B cell (primary cell): ENCODE data around the gene CSTF1. TPM values are rescaled to one million over a fixed set of nuclear protein-coding genes. Genes with fewer than 3 reads are reported as not detected.

ENCODE experiments used
- ATAC-seq: fragments of 200-7000 bp; cut with Tn5 transposase; one replicate; pipeline ENCODE4 v1.10.0; 2021; ENCODE audit warnings: low read depth, mild to moderate bottlenecking, moderate number of reproducible peaks, moderate library complexity
- CTCF ChIA-PET: fragments of 350-600 bp; sonication (Branson Sonifier 250); formaldehyde crosslinking; loops from one replicate; lab custom pipeline; 2021; ENCODE audit warnings: antibody characterized with exemption, inconsistent platforms; lab: Charles Lee
- POLR2A ChIA-PET: fragments of 350-600 bp; sonication (Branson Sonifier 250); formaldehyde crosslinking; loops from one replicate; lab custom pipeline; 2021; ENCODE audit warnings: antibody characterized with exemption; lab: Charles Lee
- DNase-seq: peaks from one replicate; pipeline ENCODE4 v3.0.0; 2013
- H2AFZ ChIP-seq: 2 replicates; pipeline ENCODE4 v1.6.1; 2012; ENCODE audit warnings: mild to moderate bottlenecking, low read depth, low read length; ENCODE audit not compliant: insufficient read depth, poor library complexity, severe bottlenecking
- H3K27ac ChIP-seq, 2 donors: 1 replicate in 1 of 2; 2 replicates in 1 of 2; pipeline ENCODE4 v1.5.1; 2012 to 2013; ENCODE audit warnings: low read length in 2 of 2, mild to moderate bottlenecking in 2 of 2, moderate library complexity in 1 of 2
- H3K27me3 ChIP-seq, 4 experiments: fragments of 200-600 bp in 1 of 4; sonication (generic) in 1 of 4; replicated peaks in 1 of 4; 1 replicate in 2 of 4; 2 replicates in 2 of 4; pipeline versions ENCODE4 v1.6.1 to v1.7.0; 2013 to 2016; ENCODE audit warnings: low read length in 3 of 4, mild to moderate bottlenecking in 2 of 4, mixed read lengths in 1 of 4, moderate library complexity in 1 of 4; ENCODE audit not compliant: insufficient read depth in 4 of 4, control insufficient read depth in 3 of 4; ENCODE audit errors: control extremely low read depth in 1 of 4
- H3K36me3 ChIP-seq, 2 experiments: replicated peaks in 1 of 2; 1 replicate in 1 of 2; 2 replicates in 1 of 2; pipeline versions ENCODE4 v1.6.1 to v1.7.1; 2013; ENCODE audit warnings: low read length in 1 of 2; ENCODE audit not compliant: insufficient read depth in 2 of 2, control insufficient read depth in 1 of 2; ENCODE audit errors: control extremely low read depth in 1 of 2, extremely low read depth in 1 of 2
- H3K4me1 ChIP-seq, 2 donors: fragments of 200-600 bp in 1 of 2; sonication (generic) in 1 of 2; 1 replicate in 1 of 2; 2 replicates in 1 of 2; pipeline versions ENCODE4 v1.5.1 to v1.6.1; 2013 to 2017; ENCODE audit warnings: low read length in 2 of 2; ENCODE audit not compliant: control insufficient read depth in 2 of 2, insufficient read depth in 2 of 2
- H3K4me2 ChIP-seq: replicated peaks from 2 replicates; pipeline ENCODE3; 2012; ENCODE audit warnings: mild to moderate bottlenecking, low read depth, low read length; ENCODE audit not compliant: poor library complexity, severe bottlenecking
- H3K4me3 ChIP-seq, 5 experiments: fragments of 200-600 bp in 1 of 5; sonication (generic) in 1 of 5; 1 replicate in 3 of 5; 2 replicates in 2 of 5; pipeline versions ENCODE4 v1.5.1 to v1.7.0; 2011 to 2016; ENCODE audit warnings: low read length in 4 of 5, mild to moderate bottlenecking in 4 of 5, low read depth in 2 of 5, control low read depth in 1 of 5, moderate library complexity in 1 of 5; ENCODE audit not compliant: insufficient read depth in 1 of 5; ENCODE audit errors: control extremely low read depth in 1 of 5, extremely low read depth in 1 of 5
- H3K79me2 ChIP-seq: fragments of 200-600 bp; sonication (generic); one replicate; pipeline ENCODE4 v1.6.0; 2016; ENCODE audit warnings: low read length; ENCODE audit not compliant: control insufficient read depth, insufficient read depth
- H3K9ac ChIP-seq: fragments of 200-600 bp; sonication (generic); 2 replicates; pipeline ENCODE4 v1.6.1; 2017; ENCODE audit warnings: mild to moderate bottlenecking, low read length, moderate library complexity
- H3K9me3 ChIP-seq, 3 donors: one replicate each; pipeline versions ENCODE4 v1.6.1 to v1.7.1; 2013; ENCODE audit warnings: low read length in 2 of 3; ENCODE audit not compliant: control insufficient read depth in 2 of 3, insufficient read depth in 1 of 3; ENCODE audit errors: control extremely low read depth in 1 of 3
- H4K20me1 ChIP-seq: 2 replicates; pipeline ENCODE4 v1.6.0; 2012; ENCODE audit warnings: mild to moderate bottlenecking, low read length; ENCODE audit not compliant: insufficient read depth, control insufficient read depth, poor library complexity, severe bottlenecking
- H3K27ac Mint-ChIP-seq: one replicate; pipeline ENCODE4 v1.8.0; 2021; ENCODE audit warnings: mixed read lengths
- H3K27me3 Mint-ChIP-seq: one replicate; pipeline ENCODE4 v1.8.0; 2021; ENCODE audit warnings: mixed read lengths
- H3K4me1 Mint-ChIP-seq: one replicate; pipeline ENCODE4 v1.8.0; 2021; ENCODE audit warnings: mixed read lengths
- H3K4me3 Mint-ChIP-seq: one replicate; pipeline ENCODE4 v1.8.0; 2021; ENCODE audit warnings: mixed read lengths
- H3K9me3 Mint-ChIP-seq: one replicate; pipeline ENCODE4 v1.8.0; 2022; ENCODE audit warnings: mixed read lengths; ENCODE audit not compliant: insufficient read depth
- EZH2 ChIP-seq: IDR thresholded peaks from 2 replicates; pipeline ENCODE4 v1.6.1; 2012; ENCODE audit warnings: borderline replicate concordance, low read depth, mild to moderate bottlenecking, moderate library complexity, low read length; ENCODE audit not compliant: insufficient read depth, poor library complexity, severe bottlenecking
- WGBS: methylation state at CpG from one replicate; pipeline ENCODE4 v1.1.5; 2013; ENCODE audit warnings: missing lambda C conversion rate; ENCODE audit not compliant: insufficient coverage; 5-methylcytosine and 5-hydroxymethylcytosine counted together
- intact Hi-C: fragments of 100-400 bp; cut with micrococcal nuclease; formaldehyde crosslinking; loops from one replicate; pipeline ENCODE4 v1.10.0; 2022
- polyA plus RNA-seq: library from polyadenylated mRNA; depleted of rRNA; stranded (reverse); fragments of >200 nt; gene quantifications from 2 replicates; pipeline ENCODE4 v1.2.3, GENCODE V29; 2012
- total RNA-seq, 2 donors: library from RNA; stranded (reverse); fragments of 120-200 nt in 1 of 2; gene quantifications; 1 replicate in 1 of 2; 2 replicates in 1 of 2; pipeline versions ENCODE4 v1.2.3 to v1.2.4, GENCODE V29; 2013 to 2022
- TF ChIP-seq, protein P1 (sequence below): fragments of 200-600 bp; IDR thresholded peaks from one replicate; pipeline ENCODE4 v1.8.0; 2022; ENCODE audit warnings: antibody characterized with exemption, mild to moderate bottlenecking

CSTF1 gene
- total and polyA plus RNA-seq, 2 donors (not counting 1 experiment from before 2014, with no cell fraction given): 18.3 to 33.8 TPM

DNA sequence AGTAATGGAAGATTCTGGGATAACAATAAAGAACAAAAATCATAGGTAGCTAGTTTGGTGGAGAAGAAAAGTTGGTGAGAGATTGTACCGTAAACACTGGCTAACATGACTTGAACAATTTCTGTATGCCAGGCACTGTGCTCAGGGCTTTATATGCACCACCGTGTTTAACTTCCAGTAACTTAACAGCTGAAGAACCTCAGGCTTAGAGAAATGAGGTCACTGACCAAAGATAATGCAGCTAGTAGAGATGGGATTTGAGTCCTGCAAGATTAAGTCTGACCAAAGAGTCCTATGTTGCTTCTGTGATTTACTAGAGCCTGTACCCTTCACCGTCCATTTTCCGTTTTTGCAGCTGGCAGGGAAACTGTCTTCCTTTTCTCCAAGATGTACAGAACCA is 2.7 kb downstream of the CSTF1 start:
- Histone ChIP-seq H3K4me1 (peaks cover 16 to 21% of the 10 kb centered on the region in 2 donors), H3K36me3 (peaks cover 6 to 47% of the 10 kb centered on the region in 2 experiments), H3K27me3 (no peaks in the 10 kb centered on the region), H3K4me3 (no peak overlapping the region), H3K27ac (no peak overlapping the region), H3K9me3 (no peaks in the 10 kb centered on the region), H3K79me2 (peaks cover 29% of the 10 kb centered on the region), H3K4me2 (no peak overlapping the region), H2AFZ (no peak overlapping the region), H4K20me1 (peaks cover 7% of the 10 kb centered on the region), H3K9ac (no peak overlapping the region)
- intact Hi-C loops: loop anchor here (10.0 kb wide), 1 partner anchor 1320 kb away; the partner anchor contains the start of gene PMEPA1
- TF ChIP-seq, protein P1, sequence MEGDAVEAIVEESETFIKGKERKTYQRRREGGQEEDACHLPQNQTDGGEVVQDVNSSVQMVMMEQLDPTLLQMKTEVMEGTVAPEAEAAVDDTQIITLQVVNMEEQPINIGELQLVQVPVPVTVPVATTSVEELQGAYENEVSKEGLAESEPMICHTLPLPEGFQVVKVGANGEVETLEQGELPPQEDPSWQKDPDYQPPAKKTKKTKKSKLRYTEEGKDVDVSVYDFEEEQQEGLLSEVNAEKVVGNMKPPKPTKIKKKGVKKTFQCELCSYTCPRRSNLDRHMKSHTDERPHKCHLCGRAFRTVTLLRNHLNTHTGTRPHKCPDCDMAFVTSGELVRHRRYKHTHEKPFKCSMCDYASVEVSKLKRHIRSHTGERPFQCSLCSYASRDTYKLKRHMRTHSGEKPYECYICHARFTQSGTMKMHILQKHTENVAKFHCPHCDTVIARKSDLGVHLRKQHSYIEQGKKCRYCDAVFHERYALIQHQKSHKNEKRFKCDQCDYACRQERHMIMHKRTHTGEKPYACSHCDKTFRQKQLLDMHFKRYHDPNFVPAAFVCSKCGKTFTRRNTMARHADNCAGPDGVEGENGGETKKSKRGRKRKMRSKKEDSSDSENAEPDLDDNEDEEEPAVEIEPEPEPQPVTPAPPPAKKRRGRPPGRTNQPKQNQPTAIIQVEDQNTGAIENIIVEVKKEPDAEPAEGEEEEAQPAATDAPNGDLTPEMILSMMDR: no peak
- TF ChIP-seq EZH2: no peak
- H3K27ac Mint-ChIP-seq: no peak overlapping the region
- ATAC-seq (no peak), DNase-seq (no peak)
- CTCF ChIA-PET: interaction anchor here (0.7 to 1.3 kb wide), 2 partner anchors 9 to 1198 kb away, joined by 3 to 4 read pairs; no protein-coding TSS in a partner anchor
- POLR2A ChIA-PET: no interaction called here
- peaks cover 24% of the 10 kb centered on the region for H3K4me1 Mint-ChIP-seq
- H3K27me3 Mint-ChIP-seq: no peaks in the 10 kb centered on the region
- H3K9me3 Mint-ChIP-seq: no peaks in the 10 kb centered on the region
- 100% methylated on average over 3 of the region's 4 CpGs for WGBS
- no peak overlapping the region for H3K4me3 Mint-ChIP-seq

DNA sequence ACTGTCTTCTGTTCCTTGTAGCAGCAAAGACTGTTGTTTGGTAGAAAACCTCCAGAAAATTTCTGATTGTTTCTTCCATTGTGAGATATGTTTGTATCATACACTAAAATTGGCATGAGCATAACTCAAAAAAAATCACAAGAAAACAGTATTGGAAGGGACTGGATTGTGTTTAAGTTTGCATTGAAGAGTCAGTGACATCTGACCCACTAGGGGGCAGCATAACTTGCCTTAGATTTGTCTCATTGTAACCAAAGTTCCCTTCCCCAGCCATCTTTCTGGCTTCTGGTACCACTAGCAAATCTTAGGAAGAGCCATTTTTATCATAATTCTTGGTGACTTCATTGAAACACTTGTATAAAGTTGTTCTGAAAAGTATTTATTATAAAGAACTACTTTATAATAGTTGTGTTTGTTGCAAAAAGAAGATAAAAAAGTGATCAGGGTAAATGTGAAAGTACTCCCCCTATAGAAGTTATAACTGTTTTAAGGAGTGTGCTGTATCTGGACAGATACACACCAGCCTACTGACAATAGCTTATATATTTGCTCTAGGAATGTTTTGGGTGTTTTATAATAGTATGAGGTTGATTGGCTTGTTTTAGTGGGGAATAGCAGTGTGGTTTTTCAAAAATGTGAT is 7.7 kb downstream of the CSTF1 start:
- peaks cover 14% of the 10 kb centered on the region for H4K20me1 ChIP-seq
- Mint-ChIP-seq H3K27ac (no peak overlapping the region), H3K9me3 (no peaks in the 10 kb centered on the region), H3K4me1 (peaks cover 6% of the 10 kb centered on the region), H3K27me3 (no peaks in the 10 kb centered on the region), H3K4me3 (no peak overlapping the region)
- ChIA-PET CTCF (interaction anchor here (0.9 to 1.8 kb wide), 4 partner anchors 9 to 116 kb away, joined by 3 to 5 read pairs (median 3); no protein-coding TSS in a partner anchor), POLR2A (no interaction called here)
- no peaks in the 10 kb centered on the region for H3K4me1 ChIP-seq
- H3K9ac ChIP-seq: no peak overlapping the region
- H3K36me3 ChIP-seq: peaks cover 14 to 71% of the 10 kb centered on the region in 2 experiments
- TF ChIP-seq EZH2: no peak
- TF ChIP-seq, protein P1: peak; percentile 96
- peak; percentile 77 for DNase-seq
- no peak overlapping the region for H3K27ac ChIP-seq
- no peak overlapping the region for H3K4me2 ChIP-seq
- no peak overlapping the region for H3K4me3 ChIP-seq
- no peaks in the 10 kb centered on the region for H3K9me3 ChIP-seq
- ATAC-seq: peak; percentile 47
- no peak overlapping the region for H2AFZ ChIP-seq
- intact Hi-C loops: loop anchor here (1.0 kb wide), 2 partner anchors 68 to 116 kb away; partner anchors contain the start of gene RTF2
- no peaks in the 10 kb centered on the region for H3K27me3 ChIP-seq
- peaks cover 23% of the 10 kb centered on the region for H3K79me2 ChIP-seq
